Left hindlimb (tissue), 1 donor: ENCODE data around the gene AGBL1.

Experiments
- DNase-seq: peaks from one replicate; pipeline ENCODE4 v3.0.0-alpha.2; 2018

The AGBL1 gene

DNA sequence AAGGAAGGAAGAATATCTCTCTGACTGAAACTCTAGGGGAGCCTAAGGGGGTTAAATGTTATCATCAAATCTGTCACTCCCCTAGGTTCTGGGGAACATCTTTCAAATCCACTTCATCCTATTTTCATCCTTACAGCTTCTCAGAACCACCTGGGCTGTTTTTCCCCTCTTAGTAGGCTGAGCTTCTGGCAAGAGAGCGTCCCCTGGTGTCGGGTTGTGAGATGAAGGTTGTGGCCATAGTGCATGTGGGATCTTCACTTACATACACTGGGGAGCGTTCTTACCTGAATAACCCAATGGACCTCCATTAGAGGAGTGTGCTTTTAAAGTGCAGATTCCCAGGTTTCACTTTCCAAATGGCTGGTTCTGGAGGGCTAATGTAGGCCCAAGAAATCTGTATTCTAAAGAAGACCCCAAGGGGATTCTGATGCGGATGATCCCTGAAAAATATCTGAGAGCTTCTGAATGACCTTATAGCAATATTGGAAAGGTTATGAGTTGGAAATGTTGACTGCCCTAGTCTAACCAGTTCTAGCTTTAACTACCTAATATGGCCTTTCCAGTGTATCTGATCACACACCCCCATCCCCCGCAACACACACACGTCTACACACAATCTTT lies 663.7 kb downstream of the AGBL1 start:
- no peak for DNase-seq

DNA sequence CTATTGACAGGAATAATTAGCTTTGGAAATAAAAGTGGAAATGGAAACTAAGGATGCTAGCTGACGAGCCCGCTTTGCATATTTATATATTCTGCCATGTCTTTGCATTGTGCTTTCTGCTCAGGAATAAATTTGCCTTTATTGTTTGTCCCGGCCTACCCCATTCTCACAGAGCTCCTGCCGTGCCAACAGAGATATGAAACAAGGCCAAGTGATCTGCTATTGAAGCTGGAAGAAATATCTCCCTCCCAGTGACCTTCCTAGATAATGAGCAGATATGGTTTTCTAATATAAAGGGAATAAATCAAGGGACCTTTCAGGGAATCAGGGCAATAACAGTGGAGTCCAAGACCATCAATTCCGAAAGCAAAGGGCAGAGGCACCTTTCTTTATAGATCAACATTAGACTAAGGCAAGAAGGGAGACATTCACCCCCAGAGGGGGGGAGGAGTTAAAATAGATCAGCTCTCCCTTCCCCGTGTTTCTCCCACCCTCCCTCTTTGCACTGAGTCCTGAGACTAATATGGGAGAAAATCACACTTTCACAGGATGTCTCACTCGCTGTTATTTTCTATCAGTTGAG lies 664.6 kb downstream of the AGBL1 start:
- DNase-seq = no peak

DNA sequence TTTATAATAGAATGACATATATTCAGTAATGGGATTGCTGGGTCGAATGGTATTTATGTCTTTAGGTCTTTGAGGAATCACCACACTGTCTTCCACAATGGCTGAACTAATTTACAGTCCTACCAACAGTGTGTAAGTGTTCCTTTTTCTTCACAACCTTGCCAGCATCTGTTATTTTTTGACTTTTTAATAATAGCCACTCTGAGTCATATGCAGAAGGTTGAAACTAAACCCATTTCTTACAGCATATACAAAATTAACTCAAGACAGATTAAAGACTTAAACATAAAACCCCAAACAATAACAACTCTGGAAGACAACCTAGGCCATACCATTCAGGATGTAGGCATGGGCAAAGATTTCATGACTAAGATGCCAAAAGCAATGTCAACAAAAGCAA lies 671.4 kb downstream of the AGBL1 start:
- DNase-seq = no peak

DNA sequence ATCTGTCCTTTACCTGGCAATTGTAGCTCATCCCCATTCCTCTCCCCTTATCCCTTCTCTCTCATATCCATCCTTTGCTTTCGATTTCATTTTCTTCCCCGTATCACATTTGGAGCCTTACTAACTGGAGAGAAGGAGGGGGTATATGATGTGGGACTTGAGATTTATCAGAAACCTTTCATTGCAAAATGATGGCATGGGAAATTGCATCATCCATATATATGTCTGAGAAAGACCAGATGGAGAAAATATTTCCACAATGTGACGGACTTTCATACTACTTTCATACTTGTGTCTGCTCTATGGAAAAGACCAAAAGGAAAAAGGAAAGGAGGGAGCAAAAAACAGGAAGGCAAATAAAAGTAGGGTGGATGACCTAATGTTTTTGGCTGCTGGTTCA lies 675.2 kb downstream of the AGBL1 start:
- no peak for DNase-seq

DNA sequence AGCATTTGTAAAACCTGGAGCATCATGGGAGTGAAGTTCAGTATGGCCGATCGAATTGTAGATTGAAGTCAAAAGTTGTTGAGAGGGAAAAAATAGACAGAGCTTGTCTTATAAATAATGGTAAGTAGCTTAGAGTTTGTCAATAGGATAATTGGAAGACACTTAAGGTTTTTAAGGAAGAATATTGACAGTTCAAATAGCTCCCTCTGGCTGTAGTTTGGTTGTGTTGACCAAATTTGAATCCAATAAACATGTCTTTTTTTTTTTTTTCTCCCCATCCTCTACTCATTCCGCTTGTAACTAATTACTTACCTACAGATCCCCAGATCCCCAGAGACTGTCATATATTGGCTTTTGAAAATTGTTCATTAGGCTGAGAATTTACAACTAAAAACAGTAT lies 677.0 kb downstream of the AGBL1 start:
- no peak for DNase-seq

DNA sequence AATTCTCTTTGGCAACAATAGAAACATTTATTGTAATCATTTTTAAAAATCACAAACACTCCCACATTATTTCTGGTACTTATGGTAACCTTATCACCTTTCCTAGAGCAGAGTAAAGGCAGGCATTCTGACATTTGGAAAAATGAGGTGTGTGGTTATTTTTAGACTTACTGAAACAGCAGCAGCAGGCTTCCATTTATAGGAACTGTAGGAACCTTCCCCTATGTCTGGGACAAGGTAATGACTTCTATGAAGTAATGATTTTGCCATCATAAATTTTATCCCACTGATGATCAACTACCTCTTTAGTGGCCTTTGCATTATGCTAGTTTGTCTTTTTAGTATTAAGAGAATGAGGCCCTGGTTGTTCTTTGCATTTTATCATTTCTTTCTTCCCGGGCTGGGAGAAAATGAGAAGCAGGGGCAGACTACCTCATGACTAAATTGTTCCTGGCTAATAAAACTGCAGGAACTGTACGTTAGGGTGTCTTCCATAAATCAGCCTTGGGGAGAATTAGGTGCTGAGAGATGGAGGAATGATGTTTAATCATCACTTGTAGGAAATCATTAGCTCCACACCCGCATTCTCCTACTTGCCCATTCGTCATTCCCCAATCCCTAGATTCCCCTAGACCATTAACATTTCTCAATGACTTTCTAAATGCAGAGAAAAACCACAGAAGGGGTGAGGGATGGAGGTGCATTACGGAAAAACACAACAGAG lies 680.3 kb downstream of the AGBL1 start:
- DNase-seq = no peak

DNA sequence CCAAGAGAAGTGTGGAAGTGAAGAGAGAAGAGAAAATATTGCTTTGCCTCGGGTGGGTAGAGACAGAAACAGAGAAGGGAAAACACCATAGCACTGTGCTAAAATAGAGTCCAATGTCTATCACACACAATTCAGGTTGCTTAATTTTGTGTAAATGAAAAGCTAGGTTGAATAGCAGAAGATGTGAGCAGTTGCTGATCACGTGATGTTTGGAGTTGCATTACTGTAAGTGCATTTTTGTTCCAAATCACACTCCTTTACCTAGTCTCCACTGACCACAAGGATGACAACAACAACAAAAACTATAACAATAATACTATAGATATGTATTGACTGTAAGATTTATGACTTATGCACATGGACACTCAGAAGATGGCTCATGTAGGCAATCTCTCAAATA lies 683.2 kb downstream of the AGBL1 start:
- no peak for DNase-seq

DNA sequence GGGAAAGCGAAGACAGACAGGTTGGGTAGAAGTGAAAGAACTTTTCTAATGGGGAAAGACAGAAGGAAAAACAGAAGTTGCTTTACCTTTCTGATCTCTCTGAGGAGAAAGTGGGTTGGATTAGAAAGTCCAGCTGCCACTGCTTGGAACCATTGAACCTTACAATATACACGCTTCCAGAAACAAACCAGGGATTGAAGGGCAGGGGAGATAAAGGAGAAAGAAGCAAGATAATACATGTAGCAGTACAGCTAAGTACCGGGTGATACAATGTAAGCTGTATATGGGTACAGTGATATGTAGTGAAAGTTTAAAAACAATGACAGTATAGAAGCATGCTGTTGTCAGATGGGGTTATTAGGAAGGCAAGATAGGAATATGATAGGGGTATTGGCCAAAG lies 684.4 kb downstream of the AGBL1 start:
- DNase-seq = no peak

DNA sequence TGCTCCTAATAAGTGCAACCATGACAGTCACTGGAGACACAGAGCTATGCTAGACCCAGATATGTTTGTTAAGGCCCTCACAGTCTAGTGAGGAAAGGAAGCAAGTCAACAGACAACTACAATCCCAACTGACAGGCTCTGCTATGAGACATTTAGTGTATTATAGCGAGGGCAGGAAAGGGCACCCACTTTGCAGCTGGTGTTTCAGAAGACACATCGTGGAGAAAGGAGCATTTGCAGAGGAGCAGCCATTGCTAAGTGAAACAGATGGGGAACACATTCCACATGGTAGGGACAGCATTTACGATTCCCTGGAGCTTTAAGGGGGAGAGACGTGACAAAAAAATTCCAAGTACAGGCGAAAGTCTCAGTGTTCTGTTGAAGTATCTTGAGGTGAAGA lies 685.6 kb downstream of the AGBL1 start:
- DNase-seq = no peak

DNA sequence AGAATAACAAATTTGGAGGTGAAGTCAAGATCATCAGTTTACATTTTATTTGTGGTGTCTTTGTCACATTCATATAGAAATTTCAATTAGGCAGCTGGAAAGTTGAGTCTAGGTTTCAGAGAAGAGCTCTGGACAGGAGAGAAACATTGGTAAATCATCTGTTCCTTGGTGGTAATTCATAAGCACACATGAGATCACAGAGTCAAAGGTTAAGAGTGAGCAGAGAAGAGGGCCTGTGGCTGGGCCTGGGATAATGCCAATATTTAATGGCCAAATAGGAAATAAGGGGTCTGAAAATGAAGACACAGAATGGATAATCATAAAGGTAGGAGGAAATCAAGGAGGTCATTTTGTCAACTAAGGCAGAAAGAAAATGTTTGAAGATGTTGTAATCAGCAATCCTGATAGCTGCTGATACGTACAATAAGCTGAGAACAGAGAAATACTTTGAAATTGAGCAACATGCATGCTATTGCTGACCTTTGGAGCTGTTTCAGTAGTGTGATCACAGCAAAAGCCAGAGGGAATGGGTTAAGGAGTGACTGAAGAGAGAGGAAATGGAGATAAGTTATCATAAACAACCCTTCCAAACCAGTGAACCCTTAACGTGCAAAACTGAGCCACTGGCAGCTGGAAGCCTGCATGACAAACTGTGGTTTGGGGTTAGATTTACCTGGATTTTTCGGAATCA lies 692.8 kb downstream of the AGBL1 start:
- no peak for DNase-seq

DNA sequence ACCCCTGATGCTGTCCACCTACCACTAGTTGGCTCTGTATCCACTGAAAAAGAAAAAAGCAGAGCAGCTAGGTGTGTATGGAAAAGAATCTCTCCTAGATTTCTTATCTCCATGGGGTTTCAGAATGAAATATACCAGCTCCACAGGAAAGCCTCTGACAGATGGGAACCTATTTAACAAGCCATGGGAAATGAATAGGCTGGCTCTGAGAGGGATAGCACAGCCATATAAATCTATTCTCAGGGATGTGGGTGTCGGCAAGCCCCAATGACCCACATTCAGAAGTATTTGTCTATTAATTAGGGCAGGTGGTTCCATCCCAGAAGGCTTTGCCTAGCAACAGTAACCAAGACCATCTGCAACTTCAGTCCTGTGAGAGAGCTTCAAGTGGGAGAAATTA lies 694.1 kb downstream of the AGBL1 start:
- no peak for DNase-seq

DNA sequence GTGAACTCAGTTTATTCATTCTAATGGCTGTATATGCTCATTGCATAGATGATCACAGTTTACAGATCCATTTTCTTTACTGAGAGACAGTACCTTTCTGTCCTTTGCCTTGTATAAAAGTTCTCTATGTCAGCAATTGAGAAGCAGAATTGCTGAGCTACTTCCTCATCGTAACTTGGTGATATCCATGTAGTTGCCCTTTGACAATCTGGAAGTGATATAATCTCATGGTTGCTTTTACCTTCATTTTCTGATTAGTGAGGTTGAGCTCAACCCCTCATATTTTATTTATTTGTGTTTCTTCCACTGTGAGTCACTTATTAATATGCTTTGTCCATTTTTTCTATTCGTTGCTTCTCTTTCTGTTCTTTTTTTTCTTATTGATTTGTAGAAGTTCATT lies 696.5 kb downstream of the AGBL1 start:
- DNase-seq = no peak

DNA sequence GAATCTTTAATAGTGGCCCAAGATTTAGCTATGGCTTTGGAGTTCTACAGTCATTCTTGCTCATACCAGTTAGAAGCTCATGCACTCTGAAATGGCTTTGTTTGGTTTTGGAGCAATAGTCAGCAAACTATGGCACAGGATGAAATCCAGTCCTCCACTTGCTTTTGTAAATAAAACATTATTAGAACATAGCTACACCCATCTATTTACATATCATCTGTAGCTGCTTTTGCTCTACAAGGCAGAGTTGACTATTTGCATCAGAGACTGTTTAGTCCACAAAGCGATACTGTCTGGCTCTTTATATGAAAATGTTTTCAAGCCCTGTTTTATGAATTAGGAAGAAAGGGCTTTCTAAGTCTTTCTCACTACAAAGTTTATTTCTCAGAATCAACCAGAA lies 716.9 kb downstream of the AGBL1 start:
- DNase-seq = no peak

DNA sequence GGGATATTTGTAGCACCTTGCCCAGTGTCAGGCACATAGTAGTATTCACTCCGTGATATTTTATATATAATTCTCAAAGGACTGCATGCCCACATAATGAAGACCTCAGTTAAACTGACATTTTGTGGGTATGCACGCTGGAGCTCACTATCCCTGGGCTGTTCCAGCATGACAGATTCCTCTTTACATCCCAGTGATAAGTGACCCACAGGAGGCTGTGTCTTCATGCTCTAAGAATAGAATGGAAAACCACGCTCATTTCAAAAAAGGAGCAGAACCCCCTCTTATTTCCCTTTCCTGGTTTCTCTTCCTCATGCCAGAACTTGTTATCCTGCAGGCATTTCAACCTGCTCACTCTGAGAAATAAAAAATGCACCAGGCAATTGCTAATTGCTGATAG lies 717.5 kb downstream of the AGBL1 start:
- no peak for DNase-seq

DNA sequence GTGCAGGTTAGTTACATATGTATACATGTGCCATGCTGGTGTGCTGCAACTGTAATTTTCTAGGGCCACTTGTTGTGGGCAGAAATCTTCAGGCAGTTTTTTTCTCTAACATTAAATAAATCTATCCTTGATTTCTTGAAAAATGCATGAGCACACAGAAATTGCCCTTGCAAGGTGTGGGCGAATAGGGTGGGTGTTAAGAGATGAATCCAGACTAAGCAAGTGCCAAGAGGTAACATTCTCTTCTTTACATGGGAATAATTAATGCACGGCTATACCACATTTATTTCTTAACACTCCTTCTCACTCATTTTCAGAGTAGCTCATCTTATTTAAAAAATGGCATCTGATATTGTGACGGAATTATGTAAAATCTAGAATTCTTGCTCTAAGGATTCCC lies 719.6 kb downstream of the AGBL1 start:
- DNase-seq = no peak

DNA sequence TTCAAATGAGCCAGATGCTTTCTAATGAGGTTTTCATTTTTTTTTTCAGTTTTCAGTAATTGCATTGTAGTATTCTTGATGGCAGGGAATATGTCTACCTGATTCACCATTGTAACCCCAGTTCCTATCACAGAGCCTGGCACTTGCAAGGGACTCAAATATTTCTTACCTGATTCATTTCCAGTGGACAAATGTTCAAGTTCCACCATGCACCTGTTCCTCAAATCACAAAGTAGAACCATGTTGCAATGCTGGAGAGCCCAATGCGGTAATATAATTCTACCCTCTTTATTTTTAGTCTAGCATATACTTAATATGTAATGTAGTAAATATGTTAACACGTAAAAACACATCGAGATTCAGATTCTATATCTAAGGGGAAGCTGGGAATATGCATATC lies 722.6 kb downstream of the AGBL1 start:
- no peak for DNase-seq

DNA sequence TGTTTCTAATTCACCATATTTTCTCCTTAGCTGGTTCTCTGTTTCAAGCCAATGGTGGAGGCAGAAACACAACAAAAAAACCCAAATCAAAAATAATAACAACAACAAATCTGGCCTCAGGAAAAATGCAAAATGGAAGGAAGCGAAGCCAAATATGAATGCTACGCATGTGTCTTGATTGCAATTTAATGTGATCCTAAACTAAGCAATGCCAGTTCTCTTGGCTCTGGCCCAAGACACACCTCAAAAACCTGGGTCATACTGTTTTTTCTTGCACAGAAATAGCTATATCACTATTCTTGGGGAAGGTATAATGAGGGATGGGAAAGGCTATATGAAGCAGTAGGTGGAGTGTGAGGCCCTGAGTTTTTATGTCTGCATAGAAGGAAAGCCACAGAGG lies 724.7 kb downstream of the AGBL1 start:
- DNase-seq = no peak

DNA sequence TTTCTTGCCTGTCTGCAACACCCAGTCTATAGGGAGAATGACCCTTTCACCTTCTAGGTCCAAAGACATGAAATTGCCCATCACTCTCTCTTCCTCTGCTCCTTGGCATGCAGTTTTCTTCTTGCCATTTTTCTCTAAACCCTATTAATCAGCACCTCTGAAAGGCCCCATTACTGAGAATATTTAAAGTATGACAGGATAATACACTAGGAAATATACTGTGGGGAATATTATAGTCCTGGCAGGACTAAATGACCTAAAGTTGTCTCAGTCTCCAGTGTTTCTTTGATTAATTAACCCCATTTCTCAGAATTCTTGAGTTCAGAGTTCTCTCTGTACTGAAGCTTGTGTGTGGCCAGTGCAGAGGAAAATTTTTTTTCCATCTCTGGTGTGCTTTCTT lies 730.7 kb downstream of the AGBL1 start:
- no peak for DNase-seq

DNA sequence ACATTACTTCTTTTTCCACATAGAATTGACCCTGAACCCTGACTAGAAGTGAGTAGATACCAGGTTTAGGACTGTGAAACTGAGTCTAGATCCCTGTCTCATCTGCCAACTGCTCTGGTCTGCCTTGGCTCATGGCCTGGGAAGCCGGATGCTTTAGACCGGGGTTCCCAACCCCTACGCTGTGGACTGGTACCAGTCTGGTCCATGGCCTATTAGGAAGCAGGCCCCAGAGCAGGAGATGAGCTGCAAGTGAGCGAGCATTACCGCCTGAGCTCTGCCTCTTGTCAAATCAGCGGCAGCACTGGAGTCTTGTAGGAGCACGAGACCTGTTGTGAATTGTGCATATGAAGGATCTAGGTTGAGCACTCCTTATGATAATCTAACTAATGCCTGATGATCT lies 734.2 kb downstream of the AGBL1 start:
- DNase-seq = no peak

DNA sequence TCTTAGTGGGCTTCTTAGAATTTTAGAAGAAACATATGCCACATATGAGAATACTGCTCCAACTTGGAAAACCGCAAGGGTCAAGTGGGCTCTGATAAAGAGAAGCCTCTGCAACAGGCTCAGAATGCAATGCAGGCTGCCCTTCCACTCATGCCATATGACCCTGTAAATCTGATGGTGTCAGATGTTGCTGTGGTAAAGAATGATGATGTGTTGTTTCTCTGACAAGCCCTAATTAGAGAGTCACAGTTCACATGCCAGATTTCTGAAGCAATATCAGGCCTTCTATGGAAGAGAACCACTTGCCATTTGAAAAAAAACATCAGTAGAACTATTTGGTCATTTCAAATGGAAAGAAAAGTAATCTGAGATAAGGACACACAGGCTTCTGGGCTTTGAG lies 749.6 kb downstream of the AGBL1 start:
- DNase-seq = no peak

DNA sequence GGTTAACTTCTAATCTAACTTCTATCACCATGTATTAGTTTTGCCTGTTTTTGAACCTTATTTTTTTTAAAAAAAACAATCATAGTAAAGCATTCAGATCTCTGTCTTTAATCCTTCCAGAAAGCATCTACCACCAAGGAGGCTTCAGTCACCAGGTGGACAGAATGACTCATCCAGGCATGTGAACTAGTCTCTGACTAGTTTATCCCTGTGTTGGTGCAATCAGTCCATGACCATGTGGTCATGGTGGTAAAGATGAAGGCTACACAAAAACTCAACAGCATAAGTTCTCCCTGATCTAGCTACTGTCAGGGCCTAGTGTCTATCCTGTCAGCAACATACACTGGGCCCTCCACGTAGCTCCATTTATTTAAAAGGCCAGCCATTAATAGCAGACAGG lies 750.6 kb downstream of the AGBL1 start:
- DNase-seq = no peak

DNA sequence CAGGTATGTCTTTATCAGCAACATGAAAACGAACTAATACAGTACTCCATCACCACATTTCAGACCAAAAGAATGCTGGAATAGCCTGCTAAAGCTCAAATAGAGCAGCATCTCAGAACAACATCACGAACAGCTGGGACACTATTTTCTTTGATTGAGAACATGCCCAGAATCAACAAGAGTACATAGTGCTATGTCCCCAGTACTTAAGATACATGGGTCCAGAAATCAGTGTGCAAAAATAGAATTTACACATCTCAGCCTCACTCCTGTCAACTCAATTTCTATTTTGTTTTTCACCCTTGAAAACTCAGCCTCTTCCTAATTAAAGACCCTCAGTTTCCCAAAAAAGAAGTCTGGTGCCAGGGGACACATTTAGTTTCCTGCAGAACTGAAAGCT lies 753.9 kb downstream of the AGBL1 start:
- no peak for DNase-seq

DNA sequence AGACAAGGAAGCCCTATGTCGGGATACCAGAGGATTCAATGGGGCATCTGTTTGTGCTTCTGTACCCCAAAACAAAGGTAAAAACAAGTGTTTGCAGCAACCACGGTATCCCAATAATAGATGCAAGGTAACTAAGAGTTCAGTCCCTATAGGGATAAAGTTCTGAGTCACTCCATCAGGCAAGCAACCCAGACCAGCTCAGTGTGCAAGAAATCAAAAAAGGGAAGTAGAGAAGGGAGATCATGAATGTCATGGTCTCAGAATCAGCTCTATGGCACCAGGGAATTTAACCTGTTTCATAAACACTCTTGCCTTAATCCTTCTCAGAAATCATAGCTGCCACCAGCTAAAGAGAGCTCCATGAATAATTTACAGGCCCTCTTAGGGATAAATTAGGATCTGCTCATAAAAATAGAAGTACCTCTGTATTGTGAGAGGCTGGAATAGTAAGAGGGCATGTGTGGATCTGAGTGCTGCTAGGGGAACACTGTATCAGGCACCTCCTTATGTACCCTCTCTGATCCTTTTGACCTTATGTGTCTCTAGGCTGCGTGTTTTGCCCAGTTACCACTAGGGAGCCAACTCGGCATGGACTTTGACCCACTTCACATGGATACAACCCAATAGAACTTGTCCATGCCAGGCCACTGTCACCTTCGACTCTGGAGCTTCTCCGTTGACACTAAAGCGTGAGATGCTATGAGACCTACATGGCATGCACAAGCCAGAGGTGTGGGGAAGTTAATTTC lies 754.6 kb downstream of the AGBL1 start:
- DNase-seq = no peak
